CD4-positive, CD25-positive, alpha-beta regulatory T cell (primary cell): Measurements from ENCODE around the gene ISOC2. TPM values are rescaled to one million over a fixed set of nuclear protein-coding genes. Genes with fewer than 3 reads are reported as not detected.
A peak's percentile ranks its signal among the peaks of the same experiment; 100 is the strongest.

ENCODE experiments used
- ATAC-seq, 2 donors: fragments of 150-1000 bp; cut with Tn5 transposase; one replicate each; pipeline ENCODE4 v1.10.0; 2021; ENCODE audit warnings: low read depth in 2 of 2, moderate number of reproducible peaks in 2 of 2, moderate library complexity in 1 of 2
- DNase-seq, 3 donors: peaks; one replicate each; pipeline versions ENCODE4 v3.0.0 to v3.0.0-alpha.2; 2012 to 2022; ENCODE audit warnings: mixed read lengths in 1 of 3
- H3K27ac ChIP-seq: one replicate; pipeline ENCODE4 v1.7.0; 2013; ENCODE audit warnings: mild to moderate bottlenecking, low read length; ENCODE audit not compliant: insufficient read depth, poor library complexity, severe bottlenecking
- H3K27me3 ChIP-seq: one replicate; pipeline ENCODE4 v1.7.0; 2013; ENCODE audit warnings: low read length; ENCODE audit not compliant: control insufficient read depth, insufficient read depth
- H3K36me3 ChIP-seq: one replicate; pipeline ENCODE4 v1.7.0; 2013; ENCODE audit warnings: mild to moderate bottlenecking, low read length, moderate library complexity; ENCODE audit not compliant: control insufficient read depth, insufficient read depth
- H3K4me1 ChIP-seq: 2 replicates; pipeline ENCODE4 v1.7.0; 2013; ENCODE audit warnings: mild to moderate bottlenecking, low read length; ENCODE audit not compliant: insufficient read depth, control insufficient read depth, poor library complexity, severe bottlenecking
- H3K4me3 ChIP-seq: one replicate; pipeline ENCODE4 v1.7.0; 2013; ENCODE audit warnings: low read depth, mild to moderate bottlenecking, low read length, moderate library complexity
- H3K9me3 ChIP-seq, 2 experiments: 1 replicate in 1 of 2; 2 replicates in 1 of 2; pipeline ENCODE4 v1.7.0; 2013; ENCODE audit warnings: low read length in 2 of 2, mild to moderate bottlenecking in 1 of 2, moderate library complexity in 1 of 2; ENCODE audit not compliant: control insufficient read depth in 2 of 2
- H3K27ac Mint-ChIP-seq, 3 donors: one replicate each; pipeline ENCODE4 v1.8.0; 2020 to 2022; ENCODE audit warnings: mild to moderate bottlenecking in 3 of 3, mixed read lengths in 3 of 3, moderate library complexity in 2 of 3
- H3K27me3 Mint-ChIP-seq: one replicate; pipeline ENCODE4 v1.8.0; 2022; ENCODE audit warnings: mild to moderate bottlenecking, mixed read lengths
- H3K36me3 Mint-ChIP-seq: one replicate; pipeline ENCODE4 v1.8.0; 2020; ENCODE audit warnings: mixed read lengths
- H3K4me1 Mint-ChIP-seq, 4 donors: one replicate each; pipeline ENCODE4 v1.8.0; 2020 to 2022; ENCODE audit warnings: mixed read lengths in 4 of 4, mild to moderate bottlenecking in 1 of 4
- H3K4me3 Mint-ChIP-seq, 4 donors: one replicate each; pipeline ENCODE4 v1.8.0; 2020 to 2022; ENCODE audit warnings: mild to moderate bottlenecking in 4 of 4, mixed read lengths in 4 of 4, moderate library complexity in 3 of 4
- H3K9me3 Mint-ChIP-seq, 7 donors: one replicate each; pipeline ENCODE4 v1.8.0; 2020 to 2022; ENCODE audit warnings: mixed read lengths in 7 of 7, mild to moderate bottlenecking in 3 of 7, moderate library complexity in 2 of 7
- polyA plus RNA-seq, 4 donors: library from polyadenylated mRNA; unstranded; fragments of 300-500 nt; fragmentation: Illumina TruSeq; gene quantifications; one replicate each; pipeline ENCODE4 v1.2.3, GENCODE V29; 2021
- total RNA-seq: library from RNA; stranded (reverse); gene quantifications from one replicate; pipeline ENCODE4 v1.2.3, GENCODE V29; 2022

Gene ISOC2
- total and polyA plus RNA-seq, 5 donors from 2014 or later, result 6.3 to 34.1 (median 24.9) TPM

DNA sequence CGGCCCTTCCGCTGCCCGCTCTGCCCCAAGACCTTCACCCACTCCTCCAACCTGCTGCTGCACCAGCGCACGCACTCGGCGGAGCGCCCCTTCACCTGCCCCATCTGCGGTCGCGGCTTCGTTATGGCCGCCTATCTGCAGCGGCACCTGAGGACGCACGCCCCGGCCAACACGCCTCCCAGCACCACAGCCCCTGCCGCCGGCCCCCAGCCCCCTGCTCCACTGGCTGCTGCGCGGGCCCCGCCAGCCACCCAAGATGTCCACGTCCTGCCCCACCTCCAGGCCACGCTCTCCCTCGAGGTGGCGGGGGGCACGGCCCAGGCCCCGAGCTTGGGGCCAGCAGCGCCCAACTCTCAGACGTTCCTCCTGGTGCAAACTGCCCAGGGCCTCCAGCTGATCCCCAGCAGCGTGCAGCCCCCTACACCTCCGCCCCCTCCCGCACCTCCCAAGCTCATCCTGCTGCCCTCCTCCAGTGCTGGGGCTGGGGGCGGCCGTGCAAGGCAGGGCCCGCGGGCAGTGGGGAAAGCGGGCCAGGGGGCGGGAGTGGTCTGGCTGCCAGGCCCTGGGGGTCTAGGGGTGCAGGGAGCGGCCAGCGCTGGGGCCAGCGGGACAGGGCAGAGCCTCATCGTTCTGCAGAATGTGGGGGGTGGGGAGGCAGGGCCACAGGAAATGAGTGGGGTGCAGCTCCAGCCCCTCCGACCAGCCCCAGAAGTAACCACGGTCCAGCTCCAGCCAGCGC lies 21.7 kb upstream of the ISOC2 start:
- Histone ChIP-seq H3K27me3 (no peaks in the 10 kb centered on the region), H3K4me3 (no peak overlapping the region), H3K4me1 (peaks cover 22% of the 10 kb centered on the region), H3K36me3 (no peaks in the 10 kb centered on the region), H3K9me3 (no peaks in the 10 kb centered on the region), H3K27ac (no peak overlapping the region)
- H3K9me3 Mint-ChIP-seq, result no peaks in the 10 kb centered on the region
- no peak overlapping the region for H3K27ac Mint-ChIP-seq
- no peak overlapping the region for H3K4me3 Mint-ChIP-seq
- H3K27me3 Mint-ChIP-seq, result no peaks in the 10 kb centered on the region
- H3K4me1 Mint-ChIP-seq, result peaks cover 0 to 30% (median 16%) of the 10 kb centered on the region in 4 donors
- peaks cover 5% of the 10 kb centered on the region for H3K36me3 Mint-ChIP-seq
- no peak for ATAC-seq
- no peak for DNase-seq

GRCh38 chr19:55482156-55482961 lies 20.9 kb upstream of the ISOC2 start:
- Mint-ChIP-seq H3K27ac (no peak overlapping the region), H3K4me3 (no peak overlapping the region), H3K4me1 (peaks cover 0 to 37% (median 23%) of the 10 kb centered on the region in 4 donors), H3K36me3 (peaks cover 5% of the 10 kb centered on the region), H3K27me3 (no peaks in the 10 kb centered on the region), H3K9me3 (no peaks in the 10 kb centered on the region)
- Histone ChIP-seq H3K36me3 (no peaks in the 10 kb centered on the region), H3K4me1 (peaks cover 29% of the 10 kb centered on the region), H3K27me3 (no peaks in the 10 kb centered on the region), H3K9me3 (no peaks in the 10 kb centered on the region), H3K4me3 (no peak overlapping the region), H3K27ac (no peak overlapping the region)
- ATAC-seq (no peak), DNase-seq (no peak)

GRCh38 chr19:55481794-55482155 lies 20.3 kb upstream of the ISOC2 start:
- Mint-ChIP-seq H3K27me3 (peaks cover 5% of the 10 kb centered on the region), H3K36me3 (peaks cover 5% of the 10 kb centered on the region), H3K9me3 (no peaks in the 10 kb centered on the region), H3K4me3 (no peak overlapping the region), H3K27ac (no peak overlapping the region), H3K4me1 (peaks cover 0 to 43% (median 26%) of the 10 kb centered on the region in 4 donors)
- Histone ChIP-seq H3K27ac (no peak overlapping the region), H3K9me3 (no peaks in the 10 kb centered on the region), H3K4me1 (peaks cover 34% of the 10 kb centered on the region), H3K27me3 (no peaks in the 10 kb centered on the region), H3K36me3 (no peaks in the 10 kb centered on the region), H3K4me3 (no peak overlapping the region)
- no peak for ATAC-seq
- DNase-seq, result no peak

DNA sequence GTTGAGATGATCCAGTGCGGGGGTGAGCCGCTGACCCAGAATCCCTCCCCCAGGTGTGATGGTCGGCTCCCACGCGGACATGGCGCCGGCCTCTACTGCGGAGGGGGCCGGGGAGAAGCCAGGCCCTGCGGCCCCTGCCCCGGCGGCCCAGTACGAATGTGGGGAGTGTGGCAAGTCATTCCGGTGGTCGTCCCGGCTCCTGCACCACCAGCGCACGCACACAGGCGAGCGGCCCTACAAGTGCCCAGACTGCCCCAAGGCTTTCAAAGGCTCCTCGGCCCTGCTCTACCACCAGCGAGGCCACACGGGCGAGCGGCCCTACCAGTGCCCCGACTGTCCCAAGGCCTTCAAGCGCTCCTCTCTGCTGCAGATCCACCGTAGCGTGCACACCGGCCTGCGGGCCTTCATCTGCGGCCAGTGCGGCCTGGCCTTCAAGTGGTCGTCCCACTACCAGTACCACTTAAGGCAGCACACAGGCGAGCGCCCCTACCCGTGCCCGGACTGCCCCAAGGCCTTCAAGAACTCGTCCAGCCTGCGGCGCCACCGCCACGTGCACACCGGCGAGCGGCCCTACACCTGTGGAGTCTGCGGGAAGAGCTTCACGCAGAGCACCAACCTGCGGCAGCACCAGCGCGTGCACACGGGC lies 19.8 kb upstream of the ISOC2 start:
- Histone ChIP-seq H3K36me3 (no peaks in the 10 kb centered on the region), H3K9me3 (no peaks in the 10 kb centered on the region), H3K4me3 (no peak overlapping the region), H3K4me1 (peaks cover 34% of the 10 kb centered on the region), H3K27ac (no peak overlapping the region), H3K27me3 (no peaks in the 10 kb centered on the region)
- Mint-ChIP-seq H3K36me3 (peaks cover 5% of the 10 kb centered on the region), H3K27ac (no peak overlapping the region), H3K4me3 (no peak overlapping the region), H3K27me3 (peaks cover 5% of the 10 kb centered on the region), H3K4me1 (peaks cover 0 to 45% (median 26%) of the 10 kb centered on the region in 4 donors), H3K9me3 (no peaks in the 10 kb centered on the region)
- ATAC-seq, result no peak
- DNase-seq, result no peak

GRCh38 chr19:55479451-55480230 lies 18.2 kb upstream of the ISOC2 start:
- Mint-ChIP-seq H3K27ac (peak overlapping the region; percentile 27 to 82 (median 59)), H3K4me1 (peaks cover 0 to 46% (median 23%) of the 10 kb centered on the region in 4 donors), H3K27me3 (peaks cover 5% of the 10 kb centered on the region), H3K36me3 (peaks cover 5% of the 10 kb centered on the region), H3K9me3 (no peaks in the 10 kb centered on the region), H3K4me3 (peak overlapping the region; percentile 26 to 95 (median 76))
- DNase-seq (no peak), ATAC-seq (no peak)
- Histone ChIP-seq H3K27ac (no peak overlapping the region), H3K4me3 (no peak overlapping the region), H3K4me1 (peaks cover 32% of the 10 kb centered on the region), H3K9me3 (no peaks in the 10 kb centered on the region), H3K27me3 (no peaks in the 10 kb centered on the region), H3K36me3 (no peaks in the 10 kb centered on the region)

- H3K9me3 ChIP-seq, result no peaks in the 10 kb centered on the region
- H3K27me3 Mint-ChIP-seq, result peaks cover 5% of the 10 kb centered on the region
- peaks cover 26% of the 10 kb centered on the region for H3K4me1 ChIP-seq
- no peak overlapping the region for H3K27ac ChIP-seq
- peak overlapping the region; percentile 65 to 95 (median 75) for H3K4me3 Mint-ChIP-seq
- no peak for ATAC-seq
- H3K9me3 Mint-ChIP-seq, result no peaks in the 10 kb centered on the region
- H3K27ac Mint-ChIP-seq, result peak overlapping the region in 1 of 3 donors; percentile 82
- H3K4me3 ChIP-seq, result no peak overlapping the region
- DNase-seq, result no peak
- peaks cover 5% of the 10 kb centered on the region for H3K36me3 Mint-ChIP-seq
- no peaks in the 10 kb centered on the region for H3K27me3 ChIP-seq
- H3K4me1 Mint-ChIP-seq, result peaks cover 0 to 42% (median 23%) of the 10 kb centered on the region in 4 donors
- no peaks in the 10 kb centered on the region for H3K36me3 ChIP-seq
Observed at GRCh38 chr19:55479045-55479444, 17.6 kb upstream of the ISOC2 start.

DNA sequence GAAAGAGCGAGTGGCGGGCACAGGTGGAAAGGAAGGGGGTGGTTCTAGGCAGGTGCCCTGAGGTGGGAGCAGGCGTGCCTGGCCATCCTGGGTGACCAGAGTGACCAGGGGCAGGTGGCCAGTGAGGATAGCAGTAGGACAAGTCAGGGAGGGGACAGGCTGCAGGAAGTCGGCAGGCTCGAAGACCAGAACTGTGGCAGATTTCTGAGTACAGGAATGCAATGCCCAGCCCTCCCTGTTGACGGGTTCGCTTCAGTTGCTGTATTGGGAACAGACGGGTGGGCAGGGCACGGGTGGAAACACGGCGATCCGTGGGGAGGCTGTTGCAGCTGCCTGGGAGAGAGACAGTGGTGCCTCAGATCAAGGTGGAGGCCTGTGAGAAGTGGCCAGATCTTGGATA lies 16.9 kb upstream of the ISOC2 start:
- peaks cover 0 to 42% (median 23%) of the 10 kb centered on the region in 4 donors for H3K4me1 Mint-ChIP-seq
- Histone ChIP-seq H3K27ac (no peak overlapping the region), H3K36me3 (no peaks in the 10 kb centered on the region), H3K27me3 (no peaks in the 10 kb centered on the region), H3K4me3 (no peak overlapping the region), H3K9me3 (no peaks in the 10 kb centered on the region), H3K4me1 (peaks cover 19% of the 10 kb centered on the region)
- H3K9me3 Mint-ChIP-seq, result no peaks in the 10 kb centered on the region
- DNase-seq (no peak), ATAC-seq (no peak)
- H3K4me3 Mint-ChIP-seq, result peak overlapping the region; percentile 18 to 98 (median 88)
- H3K27ac Mint-ChIP-seq, result peak overlapping the region in 2 of 3 donors; percentile 82 to 94
- H3K27me3 Mint-ChIP-seq, result peaks cover 5% of the 10 kb centered on the region
- H3K36me3 Mint-ChIP-seq, result peaks cover 5% of the 10 kb centered on the region
